ELR (cell line): ENCODE measurements around the gene TMEM26.

Experiments used
- DNase-seq: peaks from one replicate; pipeline ENCODE4 v3.0.0-alpha.2; 2015; ENCODE audit warnings: low read depth

The TMEM26 gene

DNA sequence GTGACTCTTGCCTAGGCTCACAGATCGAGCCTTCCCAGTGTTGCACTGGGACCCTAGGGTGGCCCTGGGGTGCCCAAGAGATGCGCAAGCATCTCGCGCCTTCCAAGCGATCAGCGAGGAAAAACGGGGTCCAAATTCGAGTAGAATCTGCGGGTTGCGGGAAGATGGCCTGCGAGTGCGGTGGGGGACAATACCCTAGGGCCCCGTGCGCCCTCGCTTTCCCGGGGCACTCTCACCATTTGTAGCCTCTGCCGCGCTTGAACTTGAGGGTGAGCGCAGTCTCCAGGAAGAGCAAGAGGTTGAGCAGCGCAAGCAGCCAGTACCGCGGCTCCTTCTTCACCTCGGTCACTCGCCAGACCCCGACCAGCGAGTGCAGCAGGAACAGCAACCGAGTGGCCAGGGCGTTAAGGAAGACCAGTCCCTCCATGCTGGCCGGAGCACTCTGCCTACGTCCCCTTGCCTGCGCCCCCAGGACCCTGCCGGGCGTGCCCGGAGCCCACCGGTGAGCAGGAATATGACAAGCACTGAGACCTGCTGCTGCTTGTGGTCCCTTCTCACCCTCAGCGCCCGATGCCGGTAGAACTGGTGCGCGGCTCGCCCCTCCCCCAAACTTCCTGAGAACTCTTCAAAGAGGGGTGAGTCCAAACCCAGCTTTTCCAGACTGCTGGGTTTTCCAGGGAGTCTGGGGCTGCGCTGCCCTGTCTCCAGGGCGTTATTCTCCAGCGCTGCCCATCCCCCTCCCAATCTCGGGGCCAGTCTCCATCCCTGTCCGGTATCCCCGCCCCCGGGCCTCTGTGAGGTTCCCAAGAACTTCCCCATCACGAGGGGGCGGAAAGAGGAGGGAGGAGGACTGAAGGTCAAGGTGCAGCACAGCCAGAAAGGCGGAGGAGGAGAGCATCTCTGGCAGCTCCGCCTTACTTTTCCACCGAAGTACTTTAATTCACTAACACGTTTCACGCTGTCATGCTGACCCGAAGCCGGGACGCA lies at the start of gene TMEM26:
Gene TMEM26 (minus strand): TSS at position 727 of the 987 bp plus-strand sequence. CDS start 300 bp downstream, at position 427.
- peak; percentile 34 for DNase-seq

DNA sequence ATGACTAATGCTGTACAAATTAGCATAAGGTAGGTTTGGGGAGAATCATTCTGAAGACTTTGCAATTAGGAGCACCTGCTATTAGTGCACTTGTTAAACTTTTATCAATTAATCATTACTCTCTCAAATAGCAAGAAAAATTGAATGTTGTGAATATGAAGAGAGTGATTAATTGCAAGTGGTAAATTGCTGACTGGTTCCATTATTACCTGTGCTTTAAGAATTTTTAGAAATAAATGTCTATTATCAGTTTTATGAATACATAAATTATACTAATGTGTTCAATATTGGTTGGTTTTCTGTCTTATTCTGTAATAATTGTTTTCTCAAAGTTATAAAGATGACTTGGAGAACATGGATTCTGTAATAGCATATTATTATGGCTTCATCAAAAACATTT lies 47.3 kb upstream of the TMEM26 start:
- no peak for DNase-seq

DNA sequence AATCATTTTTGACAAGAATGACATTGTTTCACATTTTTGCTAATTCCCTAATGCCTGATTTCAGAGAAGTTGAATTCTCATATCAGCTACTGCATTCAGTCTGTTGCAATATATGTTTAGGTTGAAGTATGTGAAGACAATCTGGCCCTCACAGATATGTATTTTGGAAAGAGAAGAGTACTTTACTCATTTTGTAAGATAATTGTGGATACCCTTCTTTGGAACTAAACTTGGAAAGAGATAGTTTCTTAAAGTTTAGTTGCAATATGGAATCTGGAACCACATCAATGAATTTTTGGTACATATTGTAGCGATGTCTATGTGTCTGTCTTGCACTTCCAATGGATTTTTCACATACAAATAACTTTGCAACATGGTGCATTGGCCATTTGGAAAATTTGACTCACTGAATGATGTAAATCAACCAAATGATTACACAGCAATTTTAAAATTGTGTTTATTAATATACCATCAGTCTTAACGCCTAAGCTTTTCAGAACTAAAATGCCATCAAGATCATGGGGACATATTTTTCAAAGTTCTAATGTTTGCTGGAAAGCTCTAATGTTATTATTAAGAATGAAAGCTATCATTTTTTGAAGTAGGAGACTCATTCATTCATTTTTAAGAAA lies 39.3 kb upstream of the TMEM26 start:
- DNase-seq: no peak

DNA sequence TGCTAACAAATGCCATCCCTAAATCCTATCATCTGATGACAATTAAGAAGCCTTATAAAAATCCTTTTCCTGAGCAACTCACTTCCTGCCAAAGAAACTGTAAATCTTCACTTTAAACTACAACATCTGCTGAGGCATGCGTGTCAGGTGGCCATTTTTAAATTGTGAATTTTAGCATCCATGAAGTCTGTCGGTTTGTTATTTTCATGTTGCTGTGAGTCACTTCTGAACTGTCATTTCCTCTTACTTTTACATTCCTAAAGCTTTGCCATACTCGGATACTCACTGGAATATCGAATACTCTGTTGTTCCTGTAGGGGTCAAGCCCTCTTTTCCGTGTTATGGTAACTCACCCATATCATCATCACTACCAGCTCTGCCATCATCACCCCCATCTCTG lies 34.3 kb upstream of the TMEM26 start:
- peak; percentile 83 for DNase-seq

DNA sequence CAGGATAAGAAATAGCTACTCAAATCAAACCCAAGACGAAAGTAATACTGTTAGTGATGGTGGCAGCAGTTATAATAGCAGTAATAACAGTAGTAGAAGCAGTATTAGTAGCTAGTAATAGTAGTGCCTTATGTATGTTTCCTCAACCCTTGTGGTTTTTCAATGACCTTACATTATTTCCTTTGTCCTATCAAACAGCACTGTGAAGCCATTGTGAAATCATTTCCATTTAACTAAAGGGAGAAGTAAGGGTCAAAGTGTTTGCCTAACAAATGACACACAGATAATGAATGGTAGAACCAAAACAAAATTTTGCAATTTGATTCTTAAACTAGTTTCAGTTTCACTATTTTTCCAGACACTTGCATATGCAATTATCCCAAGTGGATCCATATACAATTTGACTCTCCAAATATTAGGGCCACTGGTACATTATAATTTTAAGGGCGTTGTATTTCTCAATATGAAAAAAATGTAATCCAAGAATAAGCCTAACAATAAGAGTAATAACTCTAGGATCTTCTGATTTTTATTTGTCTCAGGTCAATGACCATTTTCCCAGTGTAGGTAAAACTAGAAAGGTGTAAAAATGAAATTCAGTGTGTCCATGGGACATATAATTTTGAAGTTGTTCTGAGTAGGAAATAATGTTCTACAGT lies 33.7 kb upstream of the TMEM26 start:
- peak; percentile 52 for DNase-seq

GRCh38 chr10:61486251-61486650 lies 33.1 kb upstream of the TMEM26 start:
- no peak for DNase-seq

DNA sequence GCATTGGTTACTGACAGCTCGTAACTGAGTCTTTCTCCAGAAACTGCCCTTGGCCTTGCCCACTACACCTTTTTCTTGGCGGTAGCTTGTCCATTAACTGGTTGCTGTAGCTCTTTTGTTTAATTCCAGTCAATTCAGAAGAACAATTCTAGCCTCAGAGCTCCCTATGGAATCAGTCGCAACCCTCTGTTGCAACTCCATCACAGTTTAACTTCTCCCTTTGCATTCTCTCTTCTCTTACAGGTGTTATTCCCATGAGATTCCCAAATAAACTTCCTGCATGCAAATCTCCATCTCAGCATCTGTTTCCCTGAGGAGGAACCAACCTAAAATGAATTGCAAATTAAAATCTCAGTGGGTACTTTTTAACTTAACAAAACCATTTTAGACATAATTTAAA lies 28.4 kb upstream of the TMEM26 start:
- DNase-seq: no peak

DNA sequence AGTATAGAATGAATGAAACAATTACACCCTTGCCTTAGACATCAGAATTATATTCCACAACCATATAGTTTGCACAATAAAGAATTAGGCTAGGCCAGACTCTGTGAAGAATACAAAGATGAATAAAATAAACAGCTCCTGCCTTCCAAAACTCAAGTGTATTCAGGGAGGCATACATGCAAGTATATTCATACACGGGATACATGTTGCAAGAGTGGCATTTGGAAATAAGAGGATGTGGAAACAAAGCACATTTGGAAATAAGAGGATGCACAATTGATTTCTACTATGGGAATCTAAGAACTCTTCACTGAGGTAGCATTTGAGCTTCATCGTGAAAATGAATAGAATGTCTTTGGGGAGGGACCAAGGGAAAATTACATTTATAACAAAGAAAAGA lies 27.0 kb upstream of the TMEM26 start:
- no peak for DNase-seq

DNA sequence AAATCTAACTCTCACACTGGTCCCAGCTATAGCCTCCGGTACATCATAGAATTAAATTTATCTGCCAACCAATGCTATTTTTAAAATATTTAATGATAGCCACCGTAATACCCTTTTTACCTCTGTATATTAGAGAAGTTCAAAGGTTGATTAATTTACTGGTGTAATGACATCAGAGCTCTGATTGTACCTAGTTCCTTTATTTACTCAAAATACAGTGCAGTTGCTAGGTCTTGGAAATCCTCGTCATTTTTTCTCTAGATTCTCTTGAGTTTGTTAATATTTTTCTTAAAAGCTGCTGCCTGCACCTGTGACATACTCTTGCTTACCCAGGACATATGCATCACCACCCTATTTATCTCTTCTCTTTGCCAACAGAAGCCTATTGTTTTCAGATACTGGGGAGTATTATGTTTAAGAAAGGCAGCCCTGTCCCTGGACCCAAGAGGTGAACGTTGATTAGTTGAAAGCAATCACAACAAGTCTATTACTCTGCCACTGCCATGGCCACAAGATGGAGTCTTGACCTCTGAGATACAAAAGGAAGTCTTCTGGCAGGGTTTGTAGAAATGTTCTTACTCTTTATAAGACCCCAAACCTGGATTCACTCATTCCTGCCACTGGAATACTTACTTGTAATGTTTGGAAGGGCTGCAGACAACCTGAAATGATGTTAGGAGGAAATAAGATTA lies 25.6 kb upstream of the TMEM26 start:
- no peak for DNase-seq

- DNase-seq: no peak
Measured at GRCh38 chr10:61477451-61477850, 24.3 kb upstream of the TMEM26 start.

- no peak for DNase-seq
Measured at GRCh38 chr10:61476529-61476928, 23.3 kb upstream of the TMEM26 start.

- DNase-seq: peak; percentile 76
Measured at GRCh38 chr10:61475449-61475873, 22.3 kb upstream of the TMEM26 start.

DNA sequence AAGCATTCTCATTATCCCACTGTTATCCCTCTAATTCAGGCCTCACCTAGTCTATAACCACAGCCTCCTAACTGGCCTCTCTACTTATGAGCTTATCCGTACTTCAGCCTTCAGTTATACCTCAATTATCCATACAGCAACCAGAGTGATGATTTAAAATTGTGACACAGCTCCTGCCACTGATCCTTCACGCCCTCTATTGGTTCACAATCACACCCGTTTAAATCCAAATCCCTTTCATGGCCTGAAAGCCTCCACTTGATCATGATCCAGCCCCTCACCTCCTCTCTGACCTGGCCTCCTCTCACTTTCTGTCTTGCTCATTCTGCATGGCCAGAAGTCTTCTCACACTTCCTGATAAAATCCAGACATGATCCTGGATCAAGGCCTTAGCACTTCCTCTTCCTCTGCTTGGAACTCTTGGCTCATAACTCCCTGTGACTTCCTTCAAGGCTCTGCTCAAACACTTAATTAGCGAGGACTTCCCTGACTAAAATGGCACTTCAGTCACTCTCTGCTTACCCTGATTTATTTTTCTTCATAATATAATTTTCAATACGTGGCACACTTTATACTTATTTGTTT lies 19.0 kb upstream of the TMEM26 start:
- no peak for DNase-seq

DNA sequence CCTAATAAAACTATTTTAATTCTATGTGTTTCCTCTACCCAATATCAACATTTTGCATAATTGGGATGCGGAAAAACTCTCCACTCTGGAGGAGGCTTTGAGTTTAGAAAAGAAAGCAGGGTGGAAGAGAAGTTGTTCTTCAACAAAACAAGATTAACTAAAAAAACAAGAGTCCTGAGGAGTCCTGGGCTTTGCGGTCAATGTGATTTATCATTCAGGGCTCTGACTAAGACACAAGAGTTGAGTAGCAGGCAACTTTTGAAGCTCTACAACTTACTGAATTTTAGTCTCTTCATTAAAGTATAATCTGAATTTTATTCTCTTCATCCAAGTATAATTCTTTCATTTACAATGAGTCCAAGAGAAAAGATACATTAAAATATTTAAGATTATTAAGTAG lies 18.3 kb upstream of the TMEM26 start:
- DNase-seq: no peak

- DNase-seq: no peak
Measured at GRCh38 chr10:61470740-61471139, 17.6 kb upstream of the TMEM26 start.

- DNase-seq: peak; percentile 21
Measured at GRCh38 chr10:61465901-61466632, 12.9 kb upstream of the TMEM26 start.

GRCh38 chr10:61465171-61465496 lies 12.0 kb upstream of the TMEM26 start:
- DNase-seq: no peak

DNA sequence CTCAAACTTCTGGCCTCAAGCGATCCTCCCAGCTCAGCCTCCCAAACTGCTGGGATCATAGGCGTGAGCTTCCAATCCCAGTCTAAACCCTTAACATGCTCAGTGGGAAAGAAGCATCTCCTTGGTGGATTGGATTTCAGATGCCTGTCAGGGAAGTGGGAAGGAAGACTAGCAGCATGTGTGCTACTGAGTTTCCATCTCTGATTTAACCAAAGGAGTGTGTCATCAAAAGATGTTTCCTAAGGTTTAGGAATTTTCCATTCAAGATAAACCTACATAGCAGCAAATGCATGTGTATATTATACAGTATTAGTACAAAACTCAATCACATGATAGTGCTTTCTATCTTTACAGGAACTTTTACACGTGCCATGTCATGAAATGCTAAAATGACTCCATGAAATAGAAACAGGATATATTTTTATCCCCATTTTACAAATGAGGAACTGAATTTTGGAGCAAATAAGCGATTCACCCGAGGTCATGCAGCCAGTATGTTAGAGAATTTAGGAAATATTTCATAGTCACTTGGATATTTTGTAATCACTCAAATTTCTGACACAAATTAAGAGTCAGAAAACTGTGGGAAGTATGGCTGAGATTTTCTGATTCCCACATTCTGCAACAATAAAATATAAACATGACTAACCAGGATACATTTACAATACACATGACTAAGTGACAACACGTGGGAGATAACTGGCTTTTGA lies 11.4 kb upstream of the TMEM26 start:
- DNase-seq: peak; percentile 76

GRCh38 chr10:61463035-61463909 lies 10.1 kb upstream of the TMEM26 start:
- peak; percentile 37 for DNase-seq
